GM18502 (cell line): ENCODE data around the gene ACADVL.

ENCODE experiments used
- ATAC-seq: cut with Tn5 transposase; IDR thresholded peaks from one replicate; pipeline ENCODE4 v1.9.1; 2021; ENCODE audit warnings: mild to moderate bottlenecking; ENCODE audit not compliant: unreplicated experiment, poor library complexity

The ACADVL gene

DNA sequence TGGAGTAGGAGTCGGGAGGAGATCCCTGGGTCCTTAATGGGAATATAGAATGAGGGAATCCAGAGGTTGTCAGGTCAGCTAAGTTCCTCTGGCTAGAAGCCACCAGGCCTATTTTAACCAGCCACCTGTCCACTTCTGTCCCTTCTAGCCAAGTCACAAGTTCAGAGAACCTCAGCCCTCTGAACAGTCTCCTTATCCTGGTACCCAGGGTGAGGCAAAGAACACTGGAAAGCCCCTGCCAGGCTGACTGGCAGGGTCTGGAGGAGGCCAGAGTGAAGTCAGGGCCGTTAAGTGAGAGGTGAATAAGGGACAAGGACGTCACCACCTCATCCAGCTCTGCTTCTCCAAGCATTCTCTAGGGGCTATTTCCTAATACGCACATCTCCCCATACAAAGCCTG lies 29.1 kb downstream of the ACADVL start:
- ATAC-seq = no peak

DNA sequence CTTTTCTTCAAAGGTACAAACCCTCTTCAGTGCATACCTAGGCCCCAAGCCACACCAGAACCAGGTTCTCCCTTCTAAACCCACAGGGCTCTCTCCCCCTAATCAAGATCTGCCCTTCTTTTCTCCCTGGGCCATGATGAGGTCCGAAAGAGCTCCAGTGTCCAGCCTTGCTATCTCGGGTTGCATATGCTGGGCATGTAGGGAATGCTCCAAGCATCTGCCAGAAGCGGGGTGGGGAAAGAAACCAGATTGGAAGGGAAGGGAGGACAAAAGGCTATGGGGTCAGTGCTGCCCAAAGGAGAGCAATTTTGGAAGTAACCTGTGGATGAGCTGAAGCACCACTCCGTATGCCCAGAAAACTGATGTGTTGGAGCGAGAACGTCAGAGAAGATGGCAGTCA lies 29.5 kb downstream of the ACADVL start:
- ATAC-seq = no peak

DNA sequence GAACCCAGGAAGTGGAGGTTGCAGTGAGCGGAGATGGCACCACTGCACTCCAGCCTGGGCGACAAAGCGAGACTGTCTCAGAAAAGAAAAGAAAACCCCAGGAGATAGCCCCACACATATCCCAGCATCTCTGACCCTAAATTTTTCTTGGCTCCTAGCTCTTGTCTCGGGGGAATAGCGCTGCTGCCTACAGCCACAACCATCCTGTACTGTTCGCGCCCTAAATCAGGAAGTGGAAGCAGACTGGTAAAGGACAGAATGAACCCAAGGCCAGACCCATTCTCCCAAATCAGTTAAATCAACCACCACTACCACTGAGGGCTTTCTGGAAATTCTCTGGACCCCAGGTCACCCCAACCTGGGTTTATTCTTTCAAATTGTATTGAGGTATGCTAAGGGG lies 30.1 kb downstream of the ACADVL start:
- ATAC-seq = no peak

DNA sequence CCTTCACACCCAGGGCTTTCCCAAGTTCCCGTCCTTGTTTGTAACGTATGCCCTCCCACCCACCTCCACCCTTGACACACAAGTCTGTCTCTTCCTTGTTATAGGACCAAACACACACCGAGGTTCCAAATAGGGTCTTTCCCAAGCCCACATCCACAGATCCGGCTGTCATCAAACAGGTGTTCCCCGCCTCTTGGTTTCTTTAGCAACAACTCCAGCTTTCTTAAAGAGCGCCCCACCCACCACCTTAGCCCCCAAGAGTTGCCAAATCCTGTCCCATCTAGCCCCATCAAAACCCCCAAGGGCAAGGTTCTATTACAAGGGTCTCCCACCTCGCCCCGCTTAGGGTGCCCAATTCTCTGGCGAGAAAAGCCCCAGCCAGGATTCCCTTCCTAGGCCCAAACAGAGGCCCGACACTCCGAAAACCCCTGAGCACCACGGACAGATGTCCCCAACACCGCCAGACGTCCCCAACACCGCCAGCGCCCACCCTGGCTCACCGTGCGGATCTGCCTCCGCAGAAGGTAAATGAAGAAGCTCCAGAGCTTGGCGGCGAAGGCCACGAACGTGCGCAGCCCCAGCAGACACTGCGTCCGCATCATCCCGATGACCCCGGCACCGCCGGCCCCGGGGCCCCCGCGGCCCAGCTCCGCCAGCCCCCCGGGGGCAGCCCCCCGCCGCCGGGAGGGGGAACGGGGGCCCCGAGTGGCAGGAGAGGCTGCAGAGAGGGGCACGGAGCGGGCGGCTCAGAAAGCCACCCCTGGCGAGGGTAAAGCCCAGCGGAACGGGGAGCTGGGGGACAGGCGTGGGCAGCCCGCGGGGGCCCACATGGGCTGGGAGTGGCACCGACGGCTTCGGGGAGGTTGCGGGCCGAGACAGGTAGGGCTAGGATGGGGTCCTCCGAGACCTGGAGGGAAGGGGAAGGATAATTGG lies 31.2 kb downstream of the ACADVL start:
- ATAC-seq = no peak

DNA sequence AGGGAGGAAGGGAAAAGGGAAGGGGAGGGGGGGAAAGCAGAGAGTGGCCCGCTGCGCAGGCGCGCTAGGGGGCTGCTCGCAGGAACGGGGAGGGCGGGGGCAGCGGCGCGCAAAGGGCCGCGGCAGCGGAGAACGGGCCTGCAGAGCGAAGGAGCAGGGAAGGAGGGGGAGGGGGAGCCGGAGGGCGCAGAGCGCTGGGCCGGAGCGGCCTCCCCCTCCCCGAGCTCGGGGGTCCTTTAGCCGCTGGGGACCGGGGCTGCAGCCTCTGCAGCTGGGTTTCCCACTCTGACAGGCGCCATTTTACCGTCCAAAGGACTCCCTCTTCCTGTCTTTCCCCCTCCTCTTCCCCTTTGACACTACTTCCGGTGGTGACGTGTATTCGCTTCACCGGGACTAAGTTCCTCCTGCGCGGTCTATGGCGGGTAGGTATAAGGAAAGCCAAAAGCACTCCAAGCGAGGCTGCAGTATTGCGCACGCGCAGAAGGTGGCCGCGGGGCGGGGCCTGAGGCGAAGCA lies 32.0 kb downstream of the ACADVL start, which contains the start of gene CTDNEP1:
Gene CTDNEP1, minus strand, starts transcription at position 74 of the 515 bp plus-strand sequence. CDS start 438 bp downstream, outside the sequence.
- ATAC-seq = peak; percentile 78

DNA sequence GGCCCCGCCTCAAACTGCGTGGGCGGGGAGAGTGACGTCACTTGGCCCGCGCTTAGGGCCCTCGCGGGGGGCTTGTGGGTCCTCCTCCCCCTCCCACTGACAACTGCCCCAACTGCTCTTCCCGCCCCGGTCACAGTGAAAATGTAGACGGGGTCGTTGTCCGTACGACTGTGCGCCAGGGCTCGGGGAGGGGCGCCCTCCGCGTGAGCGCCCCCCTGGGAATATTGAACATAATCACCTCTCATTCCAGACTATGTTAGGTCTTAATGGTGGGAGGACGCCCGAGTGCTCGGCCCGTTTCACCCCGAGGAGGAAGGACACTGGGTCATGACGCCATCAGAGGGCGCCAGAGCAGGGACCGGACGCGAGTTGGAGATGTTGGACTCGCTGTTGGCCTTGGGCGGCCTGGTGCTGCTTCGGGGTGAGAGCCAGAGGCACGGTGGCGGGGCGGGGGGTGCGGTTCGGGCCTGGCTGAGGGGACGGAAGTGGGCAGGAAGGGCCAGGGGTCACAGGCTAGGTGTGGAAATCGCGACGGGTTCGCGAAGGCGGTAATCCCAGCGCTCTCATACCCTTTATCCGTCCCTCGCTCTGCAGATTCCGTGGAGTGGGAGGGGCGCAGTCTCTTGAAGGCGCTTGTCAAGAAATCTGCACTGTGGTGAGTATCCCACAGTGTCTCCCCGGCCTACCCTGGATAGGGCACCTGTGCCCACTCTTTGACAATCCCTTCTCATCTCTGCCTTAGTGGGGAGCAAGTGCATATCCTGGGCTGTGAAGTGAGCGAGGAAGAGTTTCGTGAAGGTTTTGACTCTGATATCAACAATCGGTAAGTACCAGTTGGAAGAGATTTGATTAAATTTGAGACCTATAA lies 32.7 kb downstream of the ACADVL start, which contains the start of gene ELP5:
Gene ELP5, plus strand, starts transcription at position 40 of the 868 bp plus-strand sequence. Its CDS starts 336 bp downstream, at position 376.
- ATAC-seq = peak; percentile 59

DNA sequence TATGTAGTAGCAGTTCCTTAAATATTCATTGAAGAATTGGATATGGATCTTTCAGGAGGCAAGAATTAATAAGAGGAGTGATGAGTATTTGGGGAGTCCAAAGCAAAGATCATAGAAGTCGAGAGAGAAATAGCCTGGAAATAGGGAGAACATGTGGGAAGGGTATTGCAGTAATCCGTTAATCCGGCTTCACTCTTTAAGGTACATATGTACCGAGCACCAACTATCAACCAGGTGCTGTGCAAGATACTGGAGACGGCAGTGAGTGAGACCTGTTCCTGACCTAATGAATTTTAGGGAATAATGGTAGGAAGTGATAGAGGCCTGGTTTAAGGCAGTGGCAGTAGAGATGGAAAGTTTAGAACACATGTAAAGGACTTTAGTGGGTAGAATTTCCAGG lies 33.3 kb downstream of the ACADVL start:
- ATAC-seq = no peak

DNA sequence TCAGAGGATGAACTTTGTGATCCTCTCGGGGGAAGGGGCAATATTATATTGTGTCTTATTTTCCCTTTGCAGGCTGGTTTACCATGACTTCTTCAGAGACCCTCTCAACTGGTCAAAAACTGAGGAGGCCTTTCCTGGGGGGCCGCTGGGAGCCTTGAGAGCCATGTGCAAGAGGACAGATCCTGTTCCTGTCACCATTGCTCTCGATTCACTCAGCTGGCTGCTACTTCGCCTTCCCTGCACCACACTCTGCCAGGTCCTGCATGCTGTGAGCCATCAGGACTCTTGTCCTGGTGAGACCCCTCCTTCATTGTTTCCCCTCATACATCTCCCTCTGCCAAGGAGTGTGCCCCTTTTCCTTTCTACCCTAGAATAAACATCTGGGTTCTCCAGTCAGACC lies 34.8 kb downstream of the ACADVL start:
- ATAC-seq = no peak

DNA sequence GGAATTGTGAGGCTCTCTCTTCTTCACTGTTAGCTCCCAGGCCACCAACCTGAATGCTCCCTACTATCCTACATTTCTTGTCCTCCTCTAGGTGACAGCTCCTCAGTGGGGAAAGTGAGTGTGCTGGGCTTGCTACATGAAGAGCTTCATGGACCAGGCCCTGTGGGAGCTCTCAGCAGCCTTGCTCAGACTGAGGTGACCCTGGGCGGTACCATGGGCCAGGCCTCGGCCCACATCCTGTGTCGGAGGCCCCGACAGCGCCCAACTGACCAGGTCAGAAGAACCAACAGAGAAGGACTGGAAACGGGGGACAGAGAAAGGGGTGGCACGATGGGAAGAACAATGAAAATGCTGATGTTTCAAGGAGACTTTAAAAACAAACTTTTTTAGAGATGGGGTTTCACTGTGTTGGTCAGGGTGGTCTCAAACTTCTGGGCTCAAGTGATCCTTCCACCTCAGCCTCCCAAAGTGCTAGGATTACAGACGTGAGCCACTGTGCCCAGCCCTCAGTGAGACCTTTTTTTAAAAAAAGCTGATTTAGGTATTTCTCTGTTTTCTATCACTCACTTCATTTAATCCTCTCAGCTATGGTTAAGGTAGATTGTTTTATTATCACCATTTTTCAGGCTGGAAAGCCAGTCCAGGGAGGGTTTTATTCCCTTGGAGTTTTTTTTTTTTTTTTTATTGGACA lies 37.2 kb downstream of the ACADVL start:
- ATAC-seq = no peak

DNA sequence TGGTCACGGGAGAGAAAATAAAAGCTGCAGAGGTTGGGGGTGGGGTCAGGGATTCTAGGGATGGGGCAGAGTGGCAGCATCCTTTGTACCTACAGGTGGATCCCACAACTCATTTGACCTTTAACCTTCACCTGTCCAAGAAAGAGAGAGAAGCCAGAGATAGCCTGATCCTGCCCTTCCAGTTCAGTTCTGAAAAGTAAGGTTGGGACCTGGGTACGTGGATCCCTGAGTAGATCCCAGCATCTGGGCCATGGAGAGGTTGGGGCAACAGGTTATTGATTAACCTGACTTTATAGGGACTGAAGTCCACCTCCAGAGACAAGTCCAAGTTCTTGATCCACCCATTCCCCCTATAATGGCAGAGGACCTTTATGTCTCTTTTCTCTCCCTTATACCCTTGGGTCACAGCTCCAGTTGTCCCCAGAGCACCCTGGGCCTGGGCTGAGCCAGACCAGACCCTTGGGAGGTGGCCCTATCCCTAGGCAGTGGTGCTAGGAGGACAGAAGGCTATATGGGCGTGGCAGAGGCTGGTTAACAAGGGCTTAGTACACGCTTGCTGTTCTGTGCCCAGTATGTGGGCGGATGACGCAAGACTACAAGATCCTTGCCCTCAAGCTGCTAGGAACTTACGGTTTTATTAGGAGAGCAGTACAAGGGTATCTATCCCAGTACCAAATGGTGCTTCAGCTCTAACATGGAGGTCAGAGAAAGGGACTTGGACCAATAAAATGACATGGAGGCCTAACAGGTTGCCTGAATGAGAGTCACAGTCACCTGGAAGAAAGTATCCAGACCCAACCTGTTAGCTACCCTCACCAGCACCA lies 39.2 kb downstream of the ACADVL start:
- ATAC-seq = no peak

DNA sequence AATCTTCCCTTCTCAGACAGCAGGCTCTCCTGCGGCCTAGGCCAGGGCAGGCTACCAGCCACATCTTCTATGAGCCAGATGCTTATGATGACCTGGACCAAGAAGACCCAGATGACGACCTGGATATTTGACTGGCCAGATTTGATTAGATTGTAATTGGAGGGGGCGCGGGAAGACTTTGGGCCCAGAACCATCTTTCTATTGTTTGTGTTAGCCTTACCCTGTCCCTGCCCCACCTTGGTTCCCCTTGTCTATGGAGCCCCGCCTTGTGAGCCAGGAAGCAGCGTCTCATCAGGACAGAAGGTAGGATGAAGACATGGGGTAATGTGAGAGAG lies 39.8 kb downstream of the ACADVL start:
- no peak for ATAC-seq

DNA sequence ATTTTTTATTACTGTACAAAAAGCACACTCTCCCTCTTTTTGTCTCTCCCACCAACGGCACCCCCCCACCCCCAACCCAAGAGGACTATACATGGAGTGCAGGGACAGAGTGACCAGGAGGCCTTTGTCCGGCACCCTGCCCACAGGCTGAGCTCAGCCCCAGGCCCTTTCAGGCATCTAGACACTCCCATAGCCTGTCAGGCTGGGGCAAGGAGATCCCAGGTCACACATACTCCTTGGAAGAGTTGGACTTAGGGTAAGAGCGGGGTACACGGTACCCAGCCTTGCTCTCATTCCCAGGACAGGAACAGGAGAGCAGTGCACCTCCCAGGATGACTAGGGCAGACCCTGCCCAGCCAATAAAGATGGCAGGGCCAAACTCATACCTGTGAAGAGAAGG lies 40.4 kb downstream of the ACADVL start:
- ATAC-seq = no peak

DNA sequence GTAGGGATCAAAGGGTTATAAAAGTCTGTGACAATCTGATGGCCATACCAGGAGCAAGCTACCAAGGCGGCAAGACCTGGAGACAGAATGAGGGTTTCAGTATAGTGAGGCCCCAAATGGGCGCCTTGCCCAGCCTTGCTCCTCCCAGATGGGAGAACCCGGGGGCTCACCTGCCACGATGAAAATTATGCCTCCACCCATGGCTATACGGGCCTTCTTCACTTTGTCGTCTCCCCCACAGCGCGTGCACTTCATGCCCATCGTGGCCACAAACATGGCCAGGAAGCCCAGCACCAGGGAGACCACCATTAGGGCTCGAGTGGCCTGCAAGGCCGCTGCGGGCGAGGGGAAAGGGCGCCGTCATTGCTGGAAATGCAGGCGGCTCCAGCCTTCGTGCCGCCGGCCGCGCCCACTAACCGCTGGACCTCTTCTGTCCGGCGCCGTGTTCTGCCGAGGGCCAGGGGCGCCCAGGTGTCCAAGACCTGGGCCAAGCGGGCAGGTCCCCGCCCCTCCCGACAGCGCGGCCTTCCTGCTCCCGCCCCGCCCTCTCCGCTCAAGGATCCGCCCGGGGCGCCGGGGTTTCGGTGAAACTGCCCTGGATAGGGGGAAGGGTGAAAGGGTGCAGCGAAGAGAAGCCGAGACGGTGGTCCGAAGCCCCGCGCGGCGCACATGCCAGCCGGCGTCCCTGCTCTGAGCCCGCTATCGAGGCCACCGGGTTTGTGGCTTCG lies 41.1 kb downstream of the ACADVL start:
- no peak for ATAC-seq

DNA sequence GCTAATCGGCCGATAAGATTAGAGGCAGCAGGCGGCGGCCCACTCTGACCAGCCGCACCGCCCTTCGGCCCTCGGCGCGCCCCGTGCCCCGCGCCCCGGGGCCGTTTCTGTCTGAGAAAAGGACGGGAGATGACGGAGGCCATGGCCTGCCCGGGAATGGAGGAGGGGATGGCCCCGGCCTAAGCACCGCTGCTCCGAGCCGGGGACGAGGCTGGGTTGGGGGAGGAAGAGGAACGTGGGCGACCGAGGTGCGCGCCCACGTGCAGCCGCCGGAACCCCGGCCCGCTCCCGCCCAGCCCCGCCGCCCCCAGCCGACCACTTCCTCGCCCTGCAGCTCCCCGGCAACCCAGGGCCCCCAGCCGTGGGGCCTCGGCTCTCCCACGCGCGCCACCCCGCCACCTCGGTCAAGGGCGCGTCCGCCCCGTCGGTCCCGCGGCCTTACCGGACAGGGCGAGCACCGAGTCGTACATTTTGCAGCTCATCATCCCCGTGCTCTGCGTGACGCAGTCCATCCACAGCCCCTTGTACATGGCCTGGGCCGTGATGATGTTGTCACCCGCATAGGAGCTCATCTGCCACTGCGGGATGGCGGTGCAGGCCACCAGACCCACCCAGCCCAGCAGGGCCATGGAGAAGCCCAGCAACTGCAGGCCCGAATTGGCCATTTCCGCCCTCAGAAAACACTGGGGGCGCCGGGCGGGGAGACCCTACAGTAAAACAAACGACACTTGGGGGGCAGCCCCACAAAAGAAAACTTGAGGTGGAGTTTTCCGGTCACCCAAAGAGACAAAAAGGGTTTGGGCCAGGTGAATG lies 41.8 kb downstream of the ACADVL start:
- ATAC-seq = no peak

DNA sequence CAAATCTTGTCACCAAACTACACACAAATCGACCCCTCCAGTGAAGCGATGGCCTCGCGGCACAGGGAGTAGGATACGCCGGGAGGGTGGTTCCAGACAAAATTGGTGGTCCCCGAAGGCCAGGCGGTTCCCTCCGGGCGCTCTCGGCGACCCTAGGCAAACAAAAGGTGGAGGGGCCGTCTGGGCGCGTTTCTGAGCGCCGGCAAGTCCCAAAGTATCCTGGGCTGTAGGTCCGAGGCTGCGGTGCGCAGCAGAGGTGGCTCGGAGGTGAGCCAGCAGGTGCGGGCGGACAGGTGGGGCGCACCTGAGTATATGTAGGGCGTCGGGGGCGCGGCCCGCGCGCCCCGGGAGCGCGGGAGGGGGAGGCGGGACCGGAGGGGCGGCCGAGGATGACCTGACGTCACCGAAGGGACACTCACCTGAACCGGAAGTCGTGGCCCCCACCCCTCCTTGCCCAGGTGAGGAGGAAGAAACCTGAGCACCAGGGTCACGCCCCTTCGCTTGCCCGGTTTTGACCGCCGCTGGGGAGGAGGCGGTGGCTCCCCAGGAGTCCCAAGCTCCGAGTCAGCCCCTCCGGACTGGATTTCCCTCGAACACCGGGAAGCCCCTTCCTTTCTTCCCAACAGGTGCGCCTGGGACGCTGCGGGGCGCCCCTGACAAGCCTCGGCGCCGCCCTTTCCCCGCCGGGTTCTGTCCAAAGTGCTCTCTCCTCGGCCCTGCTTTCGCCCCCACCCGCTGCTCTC lies 42.6 kb downstream of the ACADVL start, which contains the start of gene CLDN7:
Gene CLDN7, minus strand, starts transcription at position 287 of the 743 bp plus-strand sequence. CDS start 435 bp downstream, outside the sequence.
- ATAC-seq = no peak

DNA sequence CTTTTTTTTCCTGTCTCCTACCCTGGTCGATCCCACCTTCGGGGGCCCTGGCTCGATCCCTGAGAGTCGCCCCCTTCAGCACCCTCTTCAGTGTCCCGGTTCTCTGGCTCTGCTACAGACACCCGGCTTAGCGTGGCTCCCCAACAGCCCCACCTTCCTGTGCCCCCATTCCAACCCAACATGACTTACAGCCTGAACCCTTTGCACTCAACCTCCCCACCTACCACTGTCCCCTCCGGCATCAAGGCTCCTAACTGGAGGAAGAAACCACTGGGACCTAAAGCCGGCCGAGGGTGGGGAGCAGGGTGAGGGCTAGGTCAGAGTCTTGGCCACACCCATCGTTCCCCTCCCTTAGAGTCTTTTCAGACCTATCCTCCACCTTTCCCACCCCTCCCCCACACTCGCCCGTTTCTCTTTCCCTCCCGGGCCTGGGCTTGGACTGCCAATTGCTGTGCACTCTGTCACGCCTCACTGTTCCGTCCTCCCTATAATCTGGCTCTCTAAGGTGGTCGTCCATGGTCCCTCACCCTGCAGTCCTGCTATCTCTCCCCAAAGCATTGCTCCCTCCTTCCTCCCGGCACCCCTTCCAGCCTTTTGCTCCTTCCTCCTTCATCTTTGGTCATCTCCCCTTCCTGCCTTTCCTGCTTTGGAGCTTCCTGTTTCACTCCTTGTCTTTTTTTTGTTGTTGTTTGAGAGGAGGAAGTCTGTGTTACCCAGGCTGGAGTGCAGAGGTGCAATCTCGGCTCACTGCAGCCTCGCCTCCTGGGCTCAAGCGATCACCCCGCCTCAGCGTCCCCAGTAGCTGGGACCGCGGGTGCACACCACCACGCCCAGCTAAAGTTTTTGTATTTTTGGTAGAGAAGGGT lies 43.4 kb downstream of the ACADVL start:
- ATAC-seq = no peak

DNA sequence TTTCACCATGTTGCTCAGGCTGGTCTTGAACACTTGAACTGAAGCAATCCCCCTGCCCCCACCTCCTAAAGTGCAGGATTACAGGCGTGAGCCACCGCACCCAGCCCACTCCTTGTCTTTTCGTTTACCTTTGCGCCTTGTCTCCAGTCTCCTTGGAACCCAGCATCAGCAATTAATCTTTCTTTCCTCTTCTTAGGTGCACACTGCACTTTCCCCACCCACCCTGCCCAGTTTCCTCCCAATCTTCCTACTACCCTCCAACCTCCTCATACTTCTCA lies 44.0 kb downstream of the ACADVL start:
- ATAC-seq = no peak
